ENCODE results near the gene CHST8.

Gene CHST8

GRCh38 chr19:33737681-33738371 is 116.1 kb downstream of the CHST8 start:
- Histone ChIP-seq H3K4me1 (peaks cover 12% of the 10 kb centered on the region), H3K9me3 (no peaks in the 10 kb centered on the region), H3K36me3 (no peaks in the 10 kb centered on the region), H3K4me3 (ENCODE audit: low read depth, low read length) (no peak overlapping the region), H3K27me3 (no peaks in the 10 kb centered on the region)
- DNase-seq: no peak
- no peak for TF ChIP-seq CTCF (IDR thresholded peaks at IDR 0.05; ENCODE audit: low read depth, low read length)

GRCh38 chr19:33740811-33741396 is 119.2 kb downstream of the CHST8 start:
- no peak for DNase-seq
- Histone ChIP-seq H3K9me3 (no peaks in the 10 kb centered on the region), H3K27me3 (no peaks in the 10 kb centered on the region), H3K4me3 (ENCODE audit: low read depth, low read length) (no peak overlapping the region), H3K36me3 (no peaks in the 10 kb centered on the region), H3K4me1 (peaks cover 10% of the 10 kb centered on the region)
- TF ChIP-seq CTCF (IDR thresholded peaks at IDR 0.05; ENCODE audit: low read depth, low read length): no peak

GRCh38 chr19:33745297-33745696 is 123.5 kb downstream of the CHST8 start:
- no peak for DNase-seq
- TF ChIP-seq CTCF (IDR thresholded peaks at IDR 0.05; ENCODE audit: low read depth, low read length): no peak

GRCh38 chr19:33746159-33746558 is 124.4 kb downstream of the CHST8 start:
- TF ChIP-seq CTCF (IDR thresholded peaks at IDR 0.05; ENCODE audit: low read depth, low read length): no peak
- no peak overlapping the region for H3K4me3 ChIP-seq (ENCODE audit: low read depth, low read length)
- no peaks in the 10 kb centered on the region for H3K9me3 ChIP-seq
- no peak for DNase-seq
- peaks cover 15% of the 10 kb centered on the region for H3K4me1 ChIP-seq
- H3K27me3 ChIP-seq: no peaks in the 10 kb centered on the region
- H3K36me3 ChIP-seq: no peaks in the 10 kb centered on the region

More at GRCh38 chr19:33745297-33745696, 123.5 kb downstream of the CHST8 start:
- peaks cover 8% of the 10 kb centered on the region for H3K4me1 ChIP-seq
- no peaks in the 10 kb centered on the region for H3K27me3 ChIP-seq
- no peaks in the 10 kb centered on the region for H3K9me3 ChIP-seq
- H3K4me3 ChIP-seq (ENCODE audit: low read depth, low read length): no peak overlapping the region
- no peaks in the 10 kb centered on the region for H3K36me3 ChIP-seq

GRCh38 chr19:33747273-33747672 is 125.5 kb downstream of the CHST8 start:
- no peaks in the 10 kb centered on the region for H3K27me3 ChIP-seq
- H3K4me3 ChIP-seq (ENCODE audit: low read depth, low read length): no peak overlapping the region
- TF ChIP-seq CTCF (IDR thresholded peaks at IDR 0.05; ENCODE audit: low read depth, low read length): no peak
- H3K4me1 ChIP-seq: peaks cover 26% of the 10 kb centered on the region
- H3K9me3 ChIP-seq: no peaks in the 10 kb centered on the region
- DNase-seq: no peak
- no peaks in the 10 kb centered on the region for H3K36me3 ChIP-seq

GRCh38 chr19:33748231-33748630 is 126.5 kb downstream of the CHST8 start:
- H3K27me3 ChIP-seq: no peaks in the 10 kb centered on the region
- H3K4me3 ChIP-seq (ENCODE audit: low read depth, low read length): no peak overlapping the region
- H3K36me3 ChIP-seq: no peaks in the 10 kb centered on the region
- peaks cover 31% of the 10 kb centered on the region for H3K4me1 ChIP-seq
- no peak for DNase-seq
- TF ChIP-seq CTCF (IDR thresholded peaks at IDR 0.05; ENCODE audit: low read depth, low read length): no peak
- H3K9me3 ChIP-seq: no peaks in the 10 kb centered on the region
